Caco-2 (cell line): Measurements from ENCODE around the gene NEK11. TPM values are rescaled to one million over a fixed set of nuclear protein-coding genes. Genes with fewer than 3 reads are reported as not detected.

Experiments used
- BruUV-seq: library from RNA; stranded (reverse); fragments of 400-500 nt; replicated peaks from 2 replicates; lab custom pipeline; 2021; lab: Mats Ljungman, UMichigan
- CTCF ChIA-PET: fragments of 300-600 bp; sonication (Branson Sonifier 250); formaldehyde crosslinking; loops from one replicate; lab custom pipeline; 2022; ENCODE audit warnings: antibody characterized with exemption; lab: Charles Lee
- POLR2A ChIA-PET: fragments of 300-600 bp; sonication (Branson Sonifier 250); formaldehyde crosslinking; loops from one replicate; lab custom pipeline; 2022; ENCODE audit warnings: antibody characterized with exemption; lab: Charles Lee
- DNase-seq, 2 experiments: peaks; one replicate each; pipeline versions ENCODE4 v3.0.0 to v3.0.0-alpha.2; 2020 to 2022
- H3K27me3 ChIP-seq: replicated peaks from 2 replicates; pipeline ENCODE4 v1.6.0; 2011; ENCODE audit warnings: low read length; ENCODE audit not compliant: control insufficient read depth, insufficient read depth
- H3K36me3 ChIP-seq: 2 replicates; pipeline ENCODE4 v1.5.1; 2011; ENCODE audit warnings: low read length; ENCODE audit not compliant: control insufficient read depth, insufficient read depth
- H3K4me1 ChIP-seq: fragments of 250-450 bp; sonication (Bioruptor Pico); 2 replicates; pipeline ENCODE4 v1.5.1; 2020; ENCODE audit warnings: mild to moderate bottlenecking
- H3K4me3 ChIP-seq: 2 replicates; pipeline ENCODE4 v1.5.1; 2011; ENCODE audit warnings: low read depth, mild to moderate bottlenecking, control low read depth, low read length
- H3K9me3 ChIP-seq: fragments of 250-450 bp; sonication (Bioruptor Pico); 2 replicates; pipeline ENCODE4 v1.5.1; 2020; ENCODE audit warnings: mild to moderate bottlenecking, moderate library complexity
- H3K27ac Mint-ChIP-seq: one replicate; pipeline ENCODE4 v1.8.0; 2022; ENCODE audit warnings: mixed read lengths; ENCODE audit not compliant: unreplicated experiment
- H3K27me3 Mint-ChIP-seq: one replicate; pipeline ENCODE4 v1.8.0; 2022; ENCODE audit warnings: mixed read lengths; ENCODE audit not compliant: insufficient read depth, unreplicated experiment
- H3K36me3 Mint-ChIP-seq: one replicate; pipeline ENCODE4 v1.8.0; 2022; ENCODE audit warnings: mild to moderate bottlenecking, mixed read lengths; ENCODE audit not compliant: insufficient read depth, unreplicated experiment
- H3K4me1 Mint-ChIP-seq: one replicate; pipeline ENCODE4 v1.8.0; 2022; ENCODE audit warnings: low read depth, mixed read lengths; ENCODE audit not compliant: unreplicated experiment
- H3K4me3 Mint-ChIP-seq: one replicate; pipeline ENCODE4 v1.8.0; 2022; ENCODE audit warnings: mild to moderate bottlenecking, moderate library complexity, mixed read lengths; ENCODE audit not compliant: unreplicated experiment
- H3K9me3 Mint-ChIP-seq: one replicate; pipeline ENCODE4 v1.8.0; 2022; ENCODE audit warnings: mixed read lengths; ENCODE audit not compliant: unreplicated experiment
- intact Hi-C: fragments of 100-400 bp; cut with micrococcal nuclease; formaldehyde crosslinking; loops from one replicate; pipeline ENCODE4 v1.10.0; 2022; ENCODE audit not compliant: unreplicated experiment
- total RNA-seq: library from RNA; stranded (reverse); gene quantifications from 2 replicates; pipeline ENCODE4 v1.2.3, GENCODE V29; 2022
- TF ChIP-seq, protein P1 (sequence below), 2 experiments: fragments of 200-600 bp in 1 of 2; IDR thresholded peaks; 1 replicate in 1 of 2; 2 replicates in 1 of 2; pipeline versions ENCODE4 v1.5.1 to v1.8.0; 2011 to 2022; ENCODE audit warnings: antibody characterized with exemption in 1 of 2, control low read depth in 1 of 2, inconsistent platforms in 1 of 2, low read depth in 1 of 2, low read length in 1 of 2, mild to moderate bottlenecking in 1 of 2, moderate library complexity in 1 of 2; ENCODE audit not compliant: insufficient read depth in 1 of 2, severe bottlenecking in 1 of 2, unreplicated experiment in 1 of 2

The NEK11 gene
- total RNA-seq, 1 experiment from 2014 or later = 4.4 TPM

DNA sequence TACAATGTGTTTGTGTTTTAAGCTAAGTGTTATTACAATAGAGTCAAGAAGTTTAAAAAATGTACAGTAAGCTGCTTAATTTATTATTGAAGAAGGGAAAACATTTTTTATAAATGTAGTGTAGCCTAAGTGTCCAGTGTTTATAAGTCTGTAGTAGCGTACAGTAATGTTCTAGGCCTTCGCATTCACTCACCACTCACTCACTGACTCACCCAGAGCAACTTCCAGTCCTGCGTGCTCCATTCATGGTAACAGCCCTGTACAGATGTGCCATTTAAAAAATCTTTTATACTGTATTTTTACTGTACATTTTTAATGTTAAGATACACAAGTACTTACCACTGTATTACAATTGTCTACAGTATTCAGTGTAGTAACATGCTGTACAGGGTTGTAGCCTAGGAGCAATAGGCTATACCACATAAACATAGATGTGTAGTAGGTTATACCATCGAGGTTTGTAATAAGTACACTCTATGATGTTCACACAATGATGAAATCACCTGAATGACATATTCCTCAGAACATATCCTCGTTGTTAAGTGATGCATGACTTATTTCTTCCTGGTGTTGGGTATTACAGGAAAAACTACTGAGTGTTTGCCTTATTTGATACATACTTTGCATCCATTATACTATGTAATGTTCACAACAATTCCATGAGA is 198.3 kb downstream of the NEK11 start:
- ChIA-PET CTCF (no interaction called here), POLR2A (no interaction called here)
- H3K36me3 Mint-ChIP-seq = no peaks in the 10 kb centered on the region
- intact Hi-C loops = no loop called here
- BruUV-seq = no TSS peak
- Histone ChIP-seq H3K4me1 (no peaks in the 10 kb centered on the region), H3K27me3 (no peaks in the 10 kb centered on the region), H3K4me3 (no peak overlapping the region), H3K36me3 (no peaks in the 10 kb centered on the region), H3K9me3 (no peaks in the 10 kb centered on the region)
- no peaks in the 10 kb centered on the region for H3K4me1 Mint-ChIP-seq
- DNase-seq = no peak
- no peak overlapping the region for H3K27ac Mint-ChIP-seq
- TF ChIP-seq, protein P1, sequence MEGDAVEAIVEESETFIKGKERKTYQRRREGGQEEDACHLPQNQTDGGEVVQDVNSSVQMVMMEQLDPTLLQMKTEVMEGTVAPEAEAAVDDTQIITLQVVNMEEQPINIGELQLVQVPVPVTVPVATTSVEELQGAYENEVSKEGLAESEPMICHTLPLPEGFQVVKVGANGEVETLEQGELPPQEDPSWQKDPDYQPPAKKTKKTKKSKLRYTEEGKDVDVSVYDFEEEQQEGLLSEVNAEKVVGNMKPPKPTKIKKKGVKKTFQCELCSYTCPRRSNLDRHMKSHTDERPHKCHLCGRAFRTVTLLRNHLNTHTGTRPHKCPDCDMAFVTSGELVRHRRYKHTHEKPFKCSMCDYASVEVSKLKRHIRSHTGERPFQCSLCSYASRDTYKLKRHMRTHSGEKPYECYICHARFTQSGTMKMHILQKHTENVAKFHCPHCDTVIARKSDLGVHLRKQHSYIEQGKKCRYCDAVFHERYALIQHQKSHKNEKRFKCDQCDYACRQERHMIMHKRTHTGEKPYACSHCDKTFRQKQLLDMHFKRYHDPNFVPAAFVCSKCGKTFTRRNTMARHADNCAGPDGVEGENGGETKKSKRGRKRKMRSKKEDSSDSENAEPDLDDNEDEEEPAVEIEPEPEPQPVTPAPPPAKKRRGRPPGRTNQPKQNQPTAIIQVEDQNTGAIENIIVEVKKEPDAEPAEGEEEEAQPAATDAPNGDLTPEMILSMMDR (IDR thresholded peaks at IDR 0.05; ENCODE audit: insufficient read depth in 1 of 2, low read depth in 1 of 2, low read length in 1 of 2, severe bottlenecking in 1 of 2, unreplicated experiment in 1 of 2) = no peak
- peaks cover 3% of the 10 kb centered on the region for H3K27me3 Mint-ChIP-seq
- H3K4me3 Mint-ChIP-seq = no peak overlapping the region
- no peaks in the 10 kb centered on the region for H3K9me3 Mint-ChIP-seq

DNA sequence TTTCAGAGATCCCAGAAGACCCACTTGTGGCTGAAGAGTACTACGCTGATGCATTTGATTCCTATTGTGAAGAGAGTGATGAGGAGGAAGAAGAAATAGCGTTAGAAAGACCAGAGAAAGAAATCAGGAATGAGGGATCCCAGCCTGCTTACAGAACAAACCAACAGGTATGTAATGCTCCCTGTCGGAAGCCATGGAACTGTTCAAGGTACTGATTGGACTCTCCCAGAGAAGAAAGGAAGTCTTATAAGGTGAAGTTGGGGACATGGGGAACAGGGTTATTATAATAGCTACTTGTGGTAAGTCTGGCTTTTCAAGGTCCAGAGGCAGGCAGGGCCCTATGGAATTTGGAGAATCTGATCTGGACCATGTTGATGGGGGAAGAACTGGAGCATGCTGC is 201.8 kb downstream of the NEK11 start:
- no peaks in the 10 kb centered on the region for H3K9me3 Mint-ChIP-seq
- H3K4me1 ChIP-seq = no peaks in the 10 kb centered on the region
- TF ChIP-seq, protein P1 (IDR thresholded peaks at IDR 0.05; ENCODE audit: insufficient read depth in 1 of 2, low read depth in 1 of 2, low read length in 1 of 2, severe bottlenecking in 1 of 2, unreplicated experiment in 1 of 2) = no peak
- intact Hi-C loops = no loop called here
- no peak overlapping the region for H3K27ac Mint-ChIP-seq
- no peaks in the 10 kb centered on the region for H3K4me1 Mint-ChIP-seq
- ChIA-PET CTCF (no interaction called here), POLR2A (no interaction called here)
- no peaks in the 10 kb centered on the region for H3K36me3 Mint-ChIP-seq
- no peaks in the 10 kb centered on the region for H3K27me3 ChIP-seq
- no TSS peak for BruUV-seq
- peaks cover 3% of the 10 kb centered on the region for H3K27me3 Mint-ChIP-seq
- H3K36me3 ChIP-seq = no peaks in the 10 kb centered on the region
- no peaks in the 10 kb centered on the region for H3K9me3 ChIP-seq
- DNase-seq = no peak
- no peak overlapping the region for H3K4me3 ChIP-seq
- H3K4me3 Mint-ChIP-seq = no peak overlapping the region

DNA sequence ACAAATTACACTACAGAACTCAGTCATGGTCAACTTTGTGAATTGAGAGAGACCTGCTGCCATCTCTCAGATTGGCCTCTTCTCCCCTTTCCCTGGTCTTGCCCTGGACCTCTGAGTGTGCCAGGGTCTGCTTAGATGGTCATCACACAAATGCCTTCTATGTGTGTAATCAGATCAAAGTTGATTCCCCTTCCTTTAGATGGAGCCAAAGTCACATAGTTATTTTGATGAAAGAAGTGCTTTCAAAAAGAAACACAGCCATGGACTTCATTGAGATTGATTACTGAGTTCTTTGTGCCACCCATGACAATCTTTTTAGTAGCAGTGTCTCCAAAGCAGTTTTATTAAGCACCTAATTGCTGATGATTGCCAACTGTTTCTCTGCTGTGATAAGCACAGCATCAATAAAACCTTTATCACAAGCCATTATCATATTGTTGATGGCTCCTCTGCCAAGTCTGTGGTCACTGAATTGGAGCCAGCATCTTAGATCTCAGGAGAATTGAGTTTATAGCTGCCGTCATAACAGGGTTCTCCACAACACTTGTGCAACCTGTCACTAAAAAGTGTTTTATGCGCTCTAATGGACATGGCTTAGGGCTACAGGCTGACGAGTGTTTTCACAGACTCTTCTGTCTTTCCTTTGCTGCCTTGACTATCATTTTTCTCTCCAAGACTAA is 205.2 kb downstream of the NEK11 start:
- CTCF ChIA-PET = no interaction called here
- POLR2A ChIA-PET = no interaction called here
- H3K27ac Mint-ChIP-seq = no peak overlapping the region
- H3K4me1 Mint-ChIP-seq = no peaks in the 10 kb centered on the region
- H3K27me3 Mint-ChIP-seq = no peaks in the 10 kb centered on the region
- TF ChIP-seq, protein P1 (IDR thresholded peaks at IDR 0.05; ENCODE audit: insufficient read depth in 1 of 2, low read depth in 1 of 2, low read length in 1 of 2, severe bottlenecking in 1 of 2, unreplicated experiment in 1 of 2) = no peak
- no peaks in the 10 kb centered on the region for H3K9me3 ChIP-seq
- no peak overlapping the region for H3K4me3 ChIP-seq
- no peaks in the 10 kb centered on the region for H3K4me1 ChIP-seq
- H3K4me3 Mint-ChIP-seq = no peak overlapping the region
- intact Hi-C loops = no loop called here
- H3K36me3 Mint-ChIP-seq = no peaks in the 10 kb centered on the region
- no peaks in the 10 kb centered on the region for H3K27me3 ChIP-seq
- BruUV-seq = no TSS peak
- H3K36me3 ChIP-seq = no peaks in the 10 kb centered on the region
- H3K9me3 Mint-ChIP-seq = no peaks in the 10 kb centered on the region
- no peak for DNase-seq
